ENCODE measurements around the gene WDR45.

WDR45 gene

GRCh38 chrX:49053223-49054072 is 26.2 kb downstream of the WDR45 start:
- H3K4me3 ChIP-seq (ENCODE audit: low read length), result peak overlapping the region; percentile 34
- no peak for DNase-seq (ENCODE audit: low read depth)
- no peak for TF ChIP-seq CTCF (IDR thresholded peaks at IDR 0.05; ENCODE audit: insufficient read depth, low read depth, low read length, missing control alignments)

GRCh38 chrX:49043987-49044281 is 35.8 kb downstream of the WDR45 start:
- no peak for TF ChIP-seq CTCF (IDR thresholded peaks at IDR 0.05; ENCODE audit: insufficient read depth, low read depth, low read length, missing control alignments)

GRCh38 chrX:49043220-49043986 is 36.3 kb downstream of the WDR45 start, which contains the start of gene TFE3:
Gene TFE3 (minus strand): TSS chrX:49043357. CDS start chrX:49043226, 131 bp downstream.
- peak; percentile 98 for DNase-seq (ENCODE audit: low read depth)
- TF ChIP-seq CTCF (IDR thresholded peaks at IDR 0.05; ENCODE audit: insufficient read depth, low read depth, low read length, missing control alignments), result peak; percentile 57
- peak within 1 kb of the TSS; percentile 77 for H3K4me3 ChIP-seq (ENCODE audit: low read length)

More at GRCh38 chrX:49043987-49044281, 35.8 kb downstream of the WDR45 start:
- no peak for DNase-seq (ENCODE audit: low read depth)
- H3K4me3 ChIP-seq (ENCODE audit: low read length), result peak overlapping the region; percentile 34

DNA sequence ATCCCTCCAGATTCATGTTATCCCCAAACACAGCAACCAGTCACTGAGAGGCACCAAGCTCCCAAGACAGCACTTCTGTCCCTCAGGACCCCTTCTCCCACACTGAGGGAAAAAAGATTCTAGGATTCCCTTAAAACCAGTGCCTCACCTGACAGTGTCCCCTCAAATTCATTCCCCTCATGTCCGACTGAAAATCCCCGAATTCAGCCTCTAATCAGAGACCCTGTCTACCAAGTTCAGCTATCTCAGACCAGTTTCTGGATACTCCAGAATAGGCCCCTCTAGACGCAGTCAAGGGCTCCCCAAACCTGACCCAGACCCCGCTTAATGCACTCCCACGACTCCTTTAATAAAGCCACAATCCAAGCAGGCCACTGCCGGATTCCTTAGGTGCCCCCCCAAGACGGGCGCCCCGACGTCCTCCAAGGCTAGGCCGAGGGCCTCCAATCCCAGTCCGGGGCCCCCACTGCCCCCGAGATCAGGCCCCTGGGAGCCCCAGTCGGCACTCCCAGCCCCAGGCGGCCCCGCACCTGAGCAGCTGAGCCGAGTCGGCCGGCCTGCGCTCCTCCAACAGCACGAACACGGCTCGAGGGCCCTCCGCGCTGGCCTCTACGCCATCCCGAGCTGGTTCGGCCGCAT is 37.0 kb downstream of the WDR45 start:
- no peak for DNase-seq (ENCODE audit: low read depth)
- TF ChIP-seq CTCF (IDR thresholded peaks at IDR 0.05; ENCODE audit: insufficient read depth, low read depth, low read length, missing control alignments), result no peak
- peak overlapping the region; percentile 77 for H3K4me3 ChIP-seq (ENCODE audit: low read length)

DNA sequence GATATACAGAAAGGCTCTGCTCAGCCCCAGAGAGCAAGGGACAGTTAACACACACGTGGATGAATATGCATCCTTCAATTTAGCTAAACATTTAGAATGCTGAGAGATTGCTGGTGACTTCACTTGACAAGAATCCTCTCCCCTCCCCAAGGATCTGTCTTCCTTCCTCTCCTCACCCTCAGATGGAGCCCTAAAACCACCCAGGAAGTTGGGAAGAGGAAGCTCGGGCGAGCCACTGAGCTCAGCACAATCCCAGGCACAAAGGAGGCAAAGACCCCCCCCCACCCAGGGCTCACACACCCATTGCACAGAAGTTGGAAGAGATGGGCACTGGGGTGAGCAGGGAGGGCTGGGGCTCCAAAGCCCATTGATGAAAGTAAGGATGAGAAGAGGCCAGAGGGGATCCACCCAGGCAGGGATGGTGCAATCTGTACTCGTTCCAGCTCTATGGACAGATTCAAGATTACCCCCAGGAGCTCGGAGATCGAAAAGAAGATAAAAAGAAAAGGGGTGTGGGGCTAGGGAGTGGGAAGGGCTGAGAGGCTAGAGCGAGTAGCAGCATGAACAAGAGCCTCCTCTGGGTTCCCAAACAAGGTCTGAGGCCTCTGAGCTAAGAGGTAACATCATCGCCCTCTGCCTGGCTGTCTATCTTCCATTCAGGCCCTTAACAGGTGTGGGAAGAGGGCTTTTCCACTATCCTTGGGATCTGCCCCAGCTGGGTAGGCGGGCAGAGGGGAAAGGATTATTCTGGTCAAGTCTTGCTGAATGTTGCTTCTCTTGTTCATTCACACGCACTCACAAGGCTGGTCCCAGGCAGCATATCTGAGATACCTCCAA is 37.7 kb downstream of the WDR45 start:
- TF ChIP-seq CTCF (IDR thresholded peaks at IDR 0.05; ENCODE audit: insufficient read depth, low read depth, low read length, missing control alignments), result no peak
- H3K4me3 ChIP-seq (ENCODE audit: low read length), result peak overlapping the region; percentile 77
- DNase-seq (ENCODE audit: low read depth), result peak; percentile 65

DNA sequence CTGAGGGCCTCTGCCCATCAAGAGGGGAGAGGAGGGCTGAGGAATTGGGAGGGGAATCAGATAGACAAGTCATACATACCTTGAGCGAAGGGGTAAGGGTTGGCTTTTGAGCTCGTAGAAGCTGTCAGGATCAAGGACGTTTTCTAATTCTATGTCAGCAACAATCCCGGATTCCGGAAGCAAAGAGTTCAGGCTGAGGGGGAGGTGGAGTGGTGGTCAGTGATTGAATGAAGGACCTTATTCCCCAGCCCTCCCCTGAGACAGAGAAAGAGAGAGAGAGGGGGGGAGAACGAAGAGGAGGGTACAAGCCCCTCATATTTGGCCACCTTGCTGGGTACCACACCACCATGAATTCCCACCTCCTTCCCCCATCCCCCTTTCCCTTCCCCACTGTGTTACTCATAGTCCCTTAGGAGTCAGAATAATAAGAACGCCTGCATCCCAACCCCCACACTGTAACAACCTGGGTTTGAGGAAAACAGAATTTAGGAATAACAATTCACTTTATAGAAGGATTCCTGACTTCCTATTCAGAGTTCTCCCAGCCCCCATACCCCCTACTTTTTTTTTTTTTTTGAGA is 39.2 kb downstream of the WDR45 start:
- peak; percentile 27 for DNase-seq (ENCODE audit: low read depth)
- H3K4me3 ChIP-seq (ENCODE audit: low read length), result peak overlapping the region; percentile 29
- TF ChIP-seq CTCF (IDR thresholded peaks at IDR 0.05; ENCODE audit: insufficient read depth, low read depth, low read length, missing control alignments), result no peak

All from epithelial cell of esophagus (primary cell).